ENCODE measurements around the gene ITPR1.
A peak's percentile ranks its signal among the peaks of the same experiment; 100 is the strongest.
"Not testable (repeated sequence)": the region's sequence is repeated elsewhere in the genome, so short reads cannot be mapped to it uniquely, and the experiment has no call there.

ITPR1 gene

GRCh38 chr3:4493014-4493940, at the start of gene ITPR1:
ITPR1 (plus strand) TSS chr3:4493348; CDS start chr3:4516492, 23,144 bp downstream.
- DNase-seq (ENCODE audit: low spot score), result peak; percentile 99

- no peak for DNase-seq (ENCODE audit: low spot score)
Measured at GRCh38 chr3:4447295-4447999, 45.7 kb upstream of the ITPR1 start.

GRCh38 chr3:4448187-4448586, 45.0 kb upstream of the ITPR1 start:
- no peak for DNase-seq (ENCODE audit: low spot score)

GRCh38 chr3:4449043-4449805, 43.9 kb upstream of the ITPR1 start:
- DNase-seq (ENCODE audit: low spot score), result no peak

GRCh38 chr3:4454142-4454541, 39.0 kb upstream of the ITPR1 start:
- DNase-seq (ENCODE audit: low spot score), result no peak

- not testable (repeated sequence) for DNase-seq (ENCODE audit: low spot score)
Measured at GRCh38 chr3:4456780-4457179, 36.4 kb upstream of the ITPR1 start.

- DNase-seq (ENCODE audit: low spot score), result no peak
Measured at GRCh38 chr3:4458961-4459360, 34.2 kb upstream of the ITPR1 start.

GRCh38 chr3:4460334-4460733, 32.8 kb upstream of the ITPR1 start:
- no peak for DNase-seq (ENCODE audit: low spot score)

GRCh38 chr3:4461468-4462090, 31.6 kb upstream of the ITPR1 start:
- DNase-seq (ENCODE audit: low spot score), result no peak

GRCh38 chr3:4462369-4463040, 30.6 kb upstream of the ITPR1 start:
- DNase-seq (ENCODE audit: low spot score), result no peak

GRCh38 chr3:4464576-4464975, 28.6 kb upstream of the ITPR1 start:
- DNase-seq (ENCODE audit: low spot score), result no peak

- DNase-seq (ENCODE audit: low spot score), result peak; percentile 90
Measured at GRCh38 chr3:4466741-4467521, 26.2 kb upstream of the ITPR1 start, which contains the start of gene SUMF1. SUMF1 (minus strand) TSS chr3:4467269; CDS start chr3:4467245, 24 bp downstream.

- no peak for DNase-seq (ENCODE audit: low spot score)
Measured at GRCh38 chr3:4467522-4467867, 25.7 kb upstream of the ITPR1 start.

- DNase-seq (ENCODE audit: low spot score), result no peak
Measured at GRCh38 chr3:4471907-4472306, 21.2 kb upstream of the ITPR1 start.

- no peak for DNase-seq (ENCODE audit: low spot score)
Measured at GRCh38 chr3:4472312-4472711, 20.8 kb upstream of the ITPR1 start.

GRCh38 chr3:4472766-4473165, 20.4 kb upstream of the ITPR1 start:
- no peak for DNase-seq (ENCODE audit: low spot score)

GRCh38 chr3:4474683-4475490, 18.3 kb upstream of the ITPR1 start:
- no peak for DNase-seq (ENCODE audit: low spot score)

- no peak for DNase-seq (ENCODE audit: low spot score)
Measured at GRCh38 chr3:4475804-4476203, 17.3 kb upstream of the ITPR1 start.

GRCh38 chr3:4476496-4476895, 16.7 kb upstream of the ITPR1 start:
- DNase-seq (ENCODE audit: low spot score), result no peak

- no peak for DNase-seq (ENCODE audit: low spot score)
Measured at GRCh38 chr3:4478261-4478660, 14.9 kb upstream of the ITPR1 start.

All from cerebellar cortex (tissue), 1 donor.